Cardiac muscle cell (in vitro differentiated cells and primary cell): ENCODE data around the gene SPP1. TPM values are rescaled to one million over a fixed set of nuclear protein-coding genes. Genes with fewer than 3 reads are reported as not detected.

Experiments
- DNase-seq, 2 donors: peaks; one replicate each; pipeline versions ENCODE4 v3.0.0 to v3.0.0-alpha.2; 2010 to 2017; ENCODE audit warnings: low read depth in 1 of 2, low spot score in 1 of 2
- H3K27ac ChIP-seq: fragments of 200-600 bp; sonication (generic); 2 replicates; pipeline ENCODE4 v1.5.1; 2016
- H3K27me3 ChIP-seq: fragments of 200-600 bp; sonication (generic); 2 replicates; pipeline ENCODE4 v1.6.0; 2016; ENCODE audit warnings: control low read depth
- H3K36me3 ChIP-seq: fragments of 200-600 bp; sonication (generic); 2 replicates; pipeline ENCODE4 v1.5.1; 2016; ENCODE audit warnings: control low read depth
- H3K4me1 ChIP-seq: fragments of 200-600 bp; sonication (generic); 2 replicates; pipeline ENCODE4 v1.8.1; 2017; ENCODE audit warnings: low read depth, mild to moderate bottlenecking, mixed run types
- H3K4me3 ChIP-seq: fragments of 200-600 bp; sonication (generic); 2 replicates; pipeline ENCODE4 v1.5.1; 2016; ENCODE audit warnings: mild to moderate bottlenecking
- H3K9me3 ChIP-seq: fragments of 200-600 bp; sonication (generic); 2 replicates; pipeline ENCODE4 v1.5.1; 2017; ENCODE audit warnings: low read depth, mild to moderate bottlenecking, control low read depth
- polyA plus RNA-seq: library from polyadenylated mRNA; unstranded; fragments of >200 nt; fragmentation: Nextera tagmentation; extraction: Ambion mirVana; gene quantifications from 2 replicates; pipeline ENCODE4 v1.2.1, GENCODE V29; 2016
- total RNA-seq: library from RNA; depleted of rRNA; stranded (reverse); fragments of >200 nt; gene quantifications from 2 replicates; pipeline ENCODE4 v1.2.3, GENCODE V29; 2016
- TF ChIP-seq, protein P1 (sequence below): IDR thresholded peaks from 2 replicates; pipeline ENCODE4 v1.5.1; 2012; ENCODE audit warnings: low read depth, mild to moderate bottlenecking, low read length

SPP1 gene
- total and polyA plus RNA-seq, 2 experiments from 2014 or later: 0.12 to 0.54 TPM

DNA sequence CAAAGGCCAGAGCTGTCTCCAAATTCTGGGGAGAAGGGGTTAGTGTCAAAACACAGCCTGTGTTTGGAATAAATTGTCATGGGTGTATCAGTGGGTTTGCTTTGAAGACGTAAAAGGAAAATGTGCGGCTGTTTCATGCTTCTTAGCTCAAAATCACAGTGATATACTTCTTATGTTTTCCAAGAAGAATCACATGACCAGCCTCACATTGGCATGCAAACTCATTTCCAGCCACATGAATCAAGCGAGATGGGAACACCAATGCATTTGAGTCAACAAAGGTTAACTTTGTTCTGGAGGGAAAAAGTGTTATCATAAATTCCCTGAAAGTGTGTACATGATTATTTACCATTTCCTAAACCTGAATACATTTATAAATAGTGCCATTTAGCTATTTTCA is 19.0 kb upstream of the SPP1 start:
- Histone ChIP-seq H3K36me3 (no peaks in the 10 kb centered on the region), H3K27ac (no peak overlapping the region), H3K9me3 (no peaks in the 10 kb centered on the region), H3K4me1 (no peaks in the 10 kb centered on the region), H3K27me3 (no peaks in the 10 kb centered on the region), H3K4me3 (no peak overlapping the region)
- DNase-seq: no peak
- TF ChIP-seq, protein P1, sequence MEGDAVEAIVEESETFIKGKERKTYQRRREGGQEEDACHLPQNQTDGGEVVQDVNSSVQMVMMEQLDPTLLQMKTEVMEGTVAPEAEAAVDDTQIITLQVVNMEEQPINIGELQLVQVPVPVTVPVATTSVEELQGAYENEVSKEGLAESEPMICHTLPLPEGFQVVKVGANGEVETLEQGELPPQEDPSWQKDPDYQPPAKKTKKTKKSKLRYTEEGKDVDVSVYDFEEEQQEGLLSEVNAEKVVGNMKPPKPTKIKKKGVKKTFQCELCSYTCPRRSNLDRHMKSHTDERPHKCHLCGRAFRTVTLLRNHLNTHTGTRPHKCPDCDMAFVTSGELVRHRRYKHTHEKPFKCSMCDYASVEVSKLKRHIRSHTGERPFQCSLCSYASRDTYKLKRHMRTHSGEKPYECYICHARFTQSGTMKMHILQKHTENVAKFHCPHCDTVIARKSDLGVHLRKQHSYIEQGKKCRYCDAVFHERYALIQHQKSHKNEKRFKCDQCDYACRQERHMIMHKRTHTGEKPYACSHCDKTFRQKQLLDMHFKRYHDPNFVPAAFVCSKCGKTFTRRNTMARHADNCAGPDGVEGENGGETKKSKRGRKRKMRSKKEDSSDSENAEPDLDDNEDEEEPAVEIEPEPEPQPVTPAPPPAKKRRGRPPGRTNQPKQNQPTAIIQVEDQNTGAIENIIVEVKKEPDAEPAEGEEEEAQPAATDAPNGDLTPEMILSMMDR: no peak

DNA sequence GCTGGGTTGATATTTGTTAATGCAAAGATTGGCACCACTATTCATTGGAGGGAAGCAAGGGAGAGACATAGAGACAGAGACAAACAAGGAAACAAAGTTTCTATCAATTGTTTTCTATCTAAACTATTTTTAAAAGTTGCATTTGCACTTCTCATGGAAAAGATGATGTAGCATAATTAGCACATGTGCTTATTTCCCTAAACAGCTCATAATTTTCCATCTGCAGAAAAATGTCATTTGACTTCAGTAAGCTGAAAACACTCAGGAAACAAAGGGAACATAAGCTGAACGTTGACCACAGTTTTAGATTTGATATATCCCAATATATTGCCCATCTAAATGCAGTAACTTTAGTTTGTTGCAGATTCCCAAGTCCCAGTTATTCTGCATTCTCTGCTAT is 18.5 kb upstream of the SPP1 start:
- TF ChIP-seq, protein P1: no peak
- H3K27ac ChIP-seq: no peak overlapping the region
- no peaks in the 10 kb centered on the region for H3K4me1 ChIP-seq
- no peaks in the 10 kb centered on the region for H3K9me3 ChIP-seq
- H3K36me3 ChIP-seq: no peaks in the 10 kb centered on the region
- no peaks in the 10 kb centered on the region for H3K27me3 ChIP-seq
- no peak for DNase-seq
- H3K4me3 ChIP-seq: no peak overlapping the region

DNA sequence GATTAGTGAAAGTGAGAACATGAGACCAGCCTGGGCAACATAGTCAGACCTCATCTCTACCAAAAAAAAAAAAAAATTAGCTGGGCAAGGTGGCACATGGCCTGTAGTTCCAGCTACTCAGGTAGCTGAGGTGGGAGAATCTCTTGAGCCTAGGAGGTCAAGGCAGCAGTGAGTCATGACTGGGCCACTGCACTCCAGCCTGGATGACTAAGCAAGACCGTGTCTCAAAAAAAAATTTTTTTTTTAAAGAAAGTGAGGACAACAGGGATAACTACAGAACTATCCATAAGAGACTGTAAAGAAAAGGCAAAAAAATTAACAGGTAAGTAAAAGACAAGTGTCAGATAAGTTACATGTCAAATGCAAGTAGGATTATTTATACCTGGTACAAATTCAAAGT is 13.5 kb upstream of the SPP1 start:
- no peak overlapping the region for H3K4me3 ChIP-seq
- TF ChIP-seq, protein P1: no peak
- no peak overlapping the region for H3K27ac ChIP-seq
- H3K27me3 ChIP-seq: no peaks in the 10 kb centered on the region
- DNase-seq: peak in 1 of 2 donors; percentile 41
- no peaks in the 10 kb centered on the region for H3K4me1 ChIP-seq
- H3K9me3 ChIP-seq: no peaks in the 10 kb centered on the region
- no peaks in the 10 kb centered on the region for H3K36me3 ChIP-seq

DNA sequence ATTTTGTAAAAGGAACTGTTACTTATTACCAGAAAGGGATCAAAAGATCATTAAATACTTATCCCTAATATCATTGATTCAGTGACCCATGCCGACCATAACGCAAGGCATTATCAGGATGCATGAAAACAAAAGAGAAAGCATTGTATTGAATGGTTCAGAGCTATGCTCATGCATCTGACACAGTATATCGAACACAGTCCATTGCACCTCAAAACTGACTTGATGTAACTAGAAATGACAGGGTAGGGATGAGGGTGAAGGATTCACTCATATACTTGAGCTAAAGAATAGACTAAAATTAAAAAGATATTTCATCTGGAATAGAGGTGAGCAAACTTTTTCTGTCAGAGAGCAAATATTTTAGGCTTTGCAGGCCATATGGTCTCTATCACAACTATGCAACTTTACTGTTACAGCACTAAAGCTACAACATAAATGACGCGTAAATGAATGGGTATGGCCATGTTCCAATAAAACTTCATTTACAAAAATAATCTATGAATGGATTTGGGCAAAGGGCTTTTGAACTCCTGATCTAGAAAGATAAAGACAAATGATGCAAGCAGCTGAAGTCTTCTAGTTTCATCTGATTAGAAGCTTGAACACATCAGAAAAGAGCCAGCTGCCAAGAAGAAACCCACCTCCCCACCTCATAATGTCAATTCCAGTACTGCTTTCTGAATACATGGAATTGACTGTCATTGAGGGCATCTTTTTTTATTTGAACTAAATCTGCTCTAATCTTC is 12.9 kb upstream of the SPP1 start:
- Histone ChIP-seq H3K9me3 (no peaks in the 10 kb centered on the region), H3K36me3 (no peaks in the 10 kb centered on the region), H3K4me3 (no peak overlapping the region), H3K4me1 (no peaks in the 10 kb centered on the region), H3K27ac (no peak overlapping the region), H3K27me3 (no peaks in the 10 kb centered on the region)
- TF ChIP-seq, protein P1: no peak
- DNase-seq: peak in 1 of 2 donors; percentile 5

DNA sequence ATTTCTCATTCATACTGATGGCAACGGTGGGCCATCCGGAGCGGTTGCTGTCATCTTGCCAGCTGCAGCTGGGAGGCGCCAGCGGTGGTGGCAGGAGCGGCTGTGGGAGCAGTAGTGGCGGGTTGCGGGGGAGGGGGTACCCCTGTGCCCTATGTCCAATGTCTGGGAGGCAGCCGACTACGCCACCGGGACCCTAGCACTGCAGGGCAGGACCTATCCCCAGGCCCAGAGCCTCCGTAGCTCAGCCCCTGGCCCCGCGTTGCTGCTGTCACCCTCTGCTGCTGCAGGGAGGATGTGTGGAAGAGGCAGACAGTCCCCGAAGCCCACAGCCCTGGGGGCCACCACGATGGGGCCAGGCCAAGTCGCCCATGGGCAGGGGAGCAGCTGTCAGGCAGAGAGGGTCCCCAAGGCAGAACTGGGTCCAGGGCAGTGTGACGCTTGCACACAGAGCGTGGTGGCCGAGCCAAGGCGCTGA is 10.0 kb upstream of the SPP1 start:
- Histone ChIP-seq H3K27me3 (no peaks in the 10 kb centered on the region), H3K9me3 (no peaks in the 10 kb centered on the region), H3K27ac (no peak overlapping the region), H3K4me3 (no peak overlapping the region), H3K4me1 (no peaks in the 10 kb centered on the region), H3K36me3 (no peaks in the 10 kb centered on the region)
- no peak for DNase-seq
- TF ChIP-seq, protein P1: no peak
